DMS153 (cell line): ENCODE measurements around the gene NRARP.

ENCODE experiments used
- DNase-seq: peaks from one replicate; lab custom pipeline; 2025; lab: John Stamatoyannopoulos, UW

Gene NRARP

GRCh38 chr9:137256856-137257255 is 45.2 kb downstream of the NRARP start:
- DNase-seq = no peak

DNA sequence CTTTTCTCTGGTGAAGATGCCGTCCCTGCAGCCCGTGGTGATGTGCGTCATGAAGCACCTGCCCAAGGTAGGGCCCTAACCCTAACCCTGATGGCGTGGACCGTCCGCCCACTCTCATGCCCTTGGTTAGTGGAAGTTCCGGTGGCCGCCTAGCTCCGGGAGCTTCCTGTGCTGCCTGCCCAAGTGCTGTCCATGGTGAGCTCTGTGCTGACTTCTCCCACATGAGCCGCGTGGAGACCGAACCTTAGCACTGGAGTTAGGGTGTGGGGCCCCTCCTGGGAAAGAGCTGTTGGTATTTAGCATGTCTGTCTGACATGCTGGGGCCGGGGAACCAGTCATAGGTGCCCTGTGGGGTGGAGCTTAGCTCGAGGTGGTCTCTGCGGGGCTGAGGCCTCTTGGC is 45.7 kb downstream of the NRARP start:
- no peak for DNase-seq

DNA sequence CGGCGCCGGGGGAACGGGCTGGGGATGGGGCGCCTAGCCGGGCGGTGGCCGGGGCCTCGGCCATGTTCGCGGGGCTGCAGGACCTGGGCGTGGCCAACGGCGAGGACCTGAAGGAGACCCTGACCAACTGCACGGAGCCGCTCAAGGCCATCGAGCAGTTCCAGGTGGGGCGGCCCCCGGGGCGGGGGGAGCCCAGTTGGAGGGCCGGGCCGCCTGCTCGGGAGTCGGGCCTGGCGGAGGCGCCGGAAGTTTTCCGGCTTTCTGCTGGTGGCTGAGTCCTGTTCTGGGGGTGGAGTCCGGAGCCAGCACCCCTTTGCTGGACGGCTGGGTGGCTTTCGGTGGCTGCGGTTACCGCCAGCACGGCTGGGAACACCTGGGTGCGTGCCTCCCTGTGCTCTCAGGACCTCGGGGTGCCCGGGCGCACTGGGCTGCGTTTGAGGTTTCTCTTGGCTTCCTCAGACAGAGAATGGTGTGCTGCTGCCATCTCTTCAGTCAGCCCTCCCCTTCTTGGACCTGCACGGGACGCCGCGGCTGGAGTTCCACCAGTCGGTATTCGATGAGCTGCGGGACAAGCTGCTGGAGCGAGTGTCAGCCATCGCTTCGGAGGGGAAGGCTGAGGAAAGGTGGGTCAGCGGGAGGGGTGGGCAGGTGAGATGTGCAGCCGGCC is 46.5 kb downstream of the NRARP start:
- DNase-seq = no peak

- DNase-seq = peak; percentile 76
Measured at GRCh38 chr9:137254624-137255447, 47.2 kb downstream of the NRARP start, which contains the start of gene NELFB. Gene NELFB (plus strand): TSS chr9:137255327.

DNA sequence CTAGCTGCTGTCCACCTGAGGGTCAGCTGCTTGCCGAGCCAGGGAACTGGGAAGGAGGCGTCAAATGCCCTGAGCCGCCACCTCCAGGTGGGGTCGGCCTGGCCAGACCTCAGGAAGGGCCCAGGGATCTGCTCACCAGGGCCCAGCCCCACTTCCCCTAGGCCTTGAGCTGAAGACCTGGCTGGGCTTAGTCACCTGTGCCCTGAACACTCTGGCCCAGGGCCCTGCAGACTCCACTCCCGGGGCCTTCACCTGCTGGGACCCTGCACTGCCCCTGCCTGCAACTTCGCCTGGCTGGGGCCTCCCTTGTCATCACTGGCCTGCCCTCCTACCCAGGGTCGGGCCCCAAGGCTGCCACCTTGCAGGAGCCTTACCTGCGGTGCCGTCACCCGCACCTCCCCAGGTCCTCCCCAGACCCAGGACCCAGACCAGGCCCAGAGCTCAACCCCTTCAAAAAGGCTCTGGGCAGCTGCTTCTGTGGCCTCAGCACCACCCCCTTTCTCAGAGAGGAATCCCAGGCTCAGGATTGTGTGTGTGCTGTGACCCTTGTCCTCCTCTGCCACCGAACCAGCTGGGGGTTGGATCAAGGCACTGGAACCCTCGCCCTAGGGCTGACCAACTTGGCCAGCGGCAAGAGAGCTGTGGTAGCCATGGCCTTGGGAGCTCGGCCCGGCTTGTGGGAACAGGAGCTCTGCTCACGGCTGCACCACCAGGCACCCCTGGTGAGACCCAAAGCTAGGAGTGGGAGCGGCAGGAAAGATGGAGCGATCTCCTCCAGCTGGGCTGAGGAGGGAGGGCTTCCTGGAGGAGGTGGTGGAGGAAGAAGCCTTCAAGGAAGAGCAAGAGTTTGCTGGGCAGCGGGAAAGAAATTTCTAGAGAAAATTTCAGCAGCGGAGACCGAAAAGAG is 48.1 kb downstream of the NRARP start:
- DNase-seq = no peak

- DNase-seq = no peak
Measured at GRCh38 chr9:137252555-137253506, 49.2 kb downstream of the NRARP start.

DNA sequence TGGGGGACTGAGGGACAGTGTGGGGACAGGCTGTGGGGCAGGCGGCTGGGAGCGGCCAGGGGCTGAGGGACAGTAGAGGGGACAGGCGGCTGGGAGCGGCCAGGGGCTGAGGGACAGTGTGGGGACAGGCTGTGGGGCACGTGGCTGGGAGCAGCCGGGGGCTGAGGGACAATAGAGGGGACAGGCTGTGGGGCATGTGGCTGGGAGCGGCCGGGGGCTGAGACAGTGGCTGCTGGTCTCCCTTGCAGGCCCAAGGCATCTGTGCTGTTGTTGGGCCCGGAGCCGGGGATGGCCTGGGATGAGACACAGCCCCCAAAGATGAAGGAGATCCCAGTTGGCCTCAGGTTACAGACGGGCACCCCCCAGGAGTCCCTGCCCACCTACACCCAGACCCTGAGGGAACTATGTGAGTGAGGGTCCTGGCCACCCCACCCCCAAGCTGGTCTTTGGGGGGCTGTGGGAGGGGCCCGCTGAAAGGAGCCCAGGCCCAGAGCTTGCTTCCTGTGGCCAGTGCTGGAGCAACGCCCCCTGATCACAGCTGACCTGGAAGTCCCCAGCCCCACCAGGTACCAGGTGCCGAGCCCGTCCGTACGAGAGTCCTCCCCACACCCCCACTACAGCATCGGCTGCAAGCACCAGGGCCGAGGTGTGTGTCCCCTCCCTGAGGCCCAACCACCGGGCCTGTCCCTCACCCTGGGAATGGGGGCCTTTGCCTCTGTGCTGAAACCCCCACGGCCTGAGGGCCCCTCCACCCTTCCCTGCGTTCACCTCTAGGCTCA is 50.4 kb downstream of the NRARP start:
- no peak for DNase-seq

DNA sequence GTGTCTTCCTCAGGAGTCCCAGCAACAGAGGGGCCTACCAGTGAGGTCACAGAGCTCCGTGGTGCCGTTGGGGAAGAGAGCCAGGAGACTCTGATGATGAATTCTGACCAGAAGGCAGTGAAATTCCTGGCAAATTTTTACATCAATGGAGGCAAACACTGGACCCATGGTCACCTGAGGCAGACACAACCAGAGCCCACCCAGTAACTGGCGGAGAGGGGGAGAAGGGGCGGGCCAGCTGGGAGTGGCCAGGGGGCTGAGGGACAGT is 50.9 kb downstream of the NRARP start, which contains the start of gene STPG3:
STPG3 (plus strand) TSS at position 93 of the 268 bp plus-strand sequence; CDS start at position 94, 1 bp downstream.
- DNase-seq = no peak

DNA sequence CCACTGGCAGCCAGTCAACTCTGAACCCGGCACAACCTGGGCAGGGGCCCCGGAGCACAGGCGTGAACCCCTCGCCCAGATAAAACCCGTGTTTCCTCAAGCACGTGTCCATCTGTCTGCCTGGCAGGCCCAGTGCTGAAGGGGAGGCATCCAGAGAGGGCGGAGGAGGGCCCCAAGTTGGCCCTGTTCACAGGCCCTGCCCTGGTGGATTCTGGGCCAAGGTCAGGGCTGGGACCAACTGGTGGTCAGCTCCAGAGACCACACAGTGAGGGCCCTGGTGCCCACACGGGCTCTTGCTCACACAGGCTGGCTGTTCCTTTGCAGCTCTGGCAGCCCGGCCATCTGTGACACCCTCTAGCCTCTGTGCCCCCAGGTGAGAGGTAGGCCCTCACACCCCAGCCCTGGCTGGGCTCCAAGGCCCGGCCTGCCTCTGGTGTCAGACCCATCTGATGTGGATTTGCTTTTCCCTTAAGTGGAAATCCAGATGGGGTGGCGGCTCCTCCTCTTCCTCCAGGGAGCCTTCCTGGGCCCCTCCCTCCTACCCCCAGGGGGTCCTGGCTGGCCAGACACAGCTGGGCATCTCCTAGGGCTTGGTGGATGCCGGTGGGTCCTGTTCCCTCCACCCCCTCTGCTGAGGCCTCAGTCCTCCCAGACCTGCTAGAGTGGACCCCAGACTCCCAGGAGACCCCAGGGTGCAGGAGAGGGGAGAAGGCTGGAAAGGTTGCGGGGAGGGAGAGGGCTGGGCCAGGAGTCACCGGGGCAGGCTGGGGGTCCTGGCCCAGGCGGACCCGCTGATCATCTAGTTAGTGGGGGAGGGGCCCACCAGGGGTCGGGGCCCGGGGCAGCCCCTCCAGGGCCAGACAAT is 51.5 kb downstream of the NRARP start:
- no peak for DNase-seq
